K562 (cell line): ENCODE measurements around the gene PDLIM7. TPM values are rescaled to one million over a fixed set of nuclear protein-coding genes. Genes with fewer than 3 reads are reported as not detected.

Experiments used
- ATF3 ChIP-seq, 2 experiments: fragments of 450-650 bp in 1 of 2; sonication (generic) in 1 of 2; formaldehyde crosslinking in 1 of 2; IDR thresholded peaks in 1 of 2; conservative IDR thresholded peaks in 1 of 2; 2 replicates each; pipeline versions ENCODE4 v1.6.1 to v1.8.1; 2016 to 2023; ENCODE audit warnings: mild to moderate bottlenecking in 2 of 2, moderate library complexity in 2 of 2, inconsistent platforms in 1 of 2, missing genetic modification reagents in 1 of 2
- FOSL1 ChIP-seq: fragments of 200-800 bp; sonication (Bioruptor generic); conservative IDR thresholded peaks from 2 replicates; pipeline ENCODE4 v1.6.1; 2016; ENCODE audit warnings: missing genetic modification characterization, missing compliant biosample characterization
- NFRKB ChIP-seq: fragments of 450-650 bp; IDR thresholded peaks from 2 replicates; pipeline ENCODE4 v1.6.1; 2016; ENCODE audit warnings: low read depth
- SIX5 ChIP-seq, 2 experiments: IDR thresholded peaks; 2 replicates each; pipeline ENCODE4 v1.6.1; 2011; ENCODE audit warnings: low read length in 2 of 2, borderline replicate concordance in 1 of 2, low read depth in 1 of 2, mild to moderate bottlenecking in 1 of 2, moderate library complexity in 1 of 2; ENCODE audit not compliant: insufficient read depth in 1 of 2
- SMARCA4 ChIP-seq: fragments of 450-650 bp; IDR thresholded peaks from 2 replicates; pipeline ENCODE4 v1.6.1; 2016
- TEAD4 ChIP-seq, 2 experiments: sonication (generic) in 1 of 2; formaldehyde crosslinking in 1 of 2; IDR thresholded peaks; 2 replicates each; pipeline versions ENCODE4 v1.6.1 to v1.8.0; 2012 to 2022; ENCODE audit warnings: borderline replicate concordance in 1 of 2, inconsistent platforms in 1 of 2, low read length in 1 of 2, mild to moderate bottlenecking in 1 of 2, missing genetic modification reagents in 1 of 2
- ZNF174 ChIP-seq: fragments of 250-450 bp; sonication (Bioruptor Pico); IDR thresholded peaks from 2 replicates; pipeline ENCODE4 v1.4.0; 2020; ENCODE audit warnings: mild to moderate bottlenecking
- polyA plus RNA-seq, 8 experiments: library from polyadenylated mRNA; depleted of rRNA in 4 of 8; stranded (reverse) in 5 of 8; unstranded in 3 of 8; fragments of >200 nt; fragmentation: Nextera tagmentation in 2 of 8; fragmentation: Illumina TruSeq in 1 of 8; extraction: Ambion mirVana in 2 of 8; extraction: Trizol in 1 of 8; gene quantifications; 2 replicates each; pipeline versions ENCODE4 v1.2.1 to v1.2.3, GENCODE V29; 2011 to 2014; ENCODE audit warnings: inconsistent platforms in 1 of 8, missing spikeins in 1 of 8
- total RNA-seq, 7 experiments: library from RNA; depleted of rRNA in 6 of 7; stranded (reverse); fragments of >200 nt in 6 of 7; fragmentation: Illumina TruSeq in 2 of 7; extraction: Trizol in 2 of 7; gene quantifications; 2 replicates each; pipeline versions ENCODE4 v1.2.1 to v1.2.3, GENCODE V29; 2011 to 2021; ENCODE audit warnings: low replicate concordance in 1 of 7
- TF ChIP-seq, protein P1 (sequence below): fragments of 450-650 bp; conservative IDR thresholded peaks from 2 replicates; pipeline ENCODE4 v1.6.1; 2016; ENCODE audit warnings: missing genetic modification characterization, low read depth, mild to moderate bottlenecking, control low read depth, missing compliant biosample characterization

The PDLIM7 gene
- total and polyA plus RNA-seq, 9 of the 15 experiments (the other 6 are each of a cell fraction or from before 2014, with no cell fraction given), result 2.1 to 124 (median 32.6) TPM

DNA sequence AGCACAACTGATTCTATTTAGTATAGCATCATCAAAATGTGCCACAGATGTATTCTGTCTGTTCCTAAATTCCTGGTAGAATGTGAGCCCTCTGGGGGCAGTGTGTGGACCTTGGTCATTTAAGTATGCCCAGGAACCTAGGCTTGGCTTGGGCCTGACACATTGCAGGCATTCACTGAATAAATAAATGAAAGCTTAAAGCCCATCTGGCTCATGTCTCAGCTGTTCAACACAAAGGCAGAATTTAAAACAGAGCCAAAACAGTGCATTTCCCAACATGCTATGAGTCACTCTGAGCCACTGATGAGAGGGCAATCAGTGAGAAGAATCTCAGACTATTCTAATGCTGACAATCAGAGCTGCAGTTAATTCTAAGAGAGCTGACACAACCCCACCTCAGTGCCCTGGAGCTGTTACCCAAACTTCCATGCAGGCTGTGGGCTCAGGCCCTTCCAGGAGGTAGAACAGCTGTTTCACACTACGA is 48.9 kb upstream of the PDLIM7 start (continued):
- TF ChIP-seq FOSL1 (tag) (peak; percentile 93), SIX5 (IDR thresholded peaks at IDR 0.05; ENCODE audit: borderline replicate concordance in 1 of 2, insufficient read depth in 1 of 2, low read depth in 1 of 2, low read length in 2 of 2) (no peak), SMARCA4 (0 out of 2 replicates have a peak, but pooled peaks have one; percentile 39), ATF3 (IDR thresholded peaks at IDR 0.05) (peak; percentile 78), ATF3 (CRISPR knock-in tag; conservative IDR thresholded peaks at IDR 0.05) (no peak), TEAD4 (IDR thresholded peaks at IDR 0.05; ENCODE audit: low read length) (peak; percentile 8; the same call in 1 of the 2 replicates), TEAD4 (CRISPR knock-in tag; IDR thresholded peaks at IDR 0.05; ENCODE audit: borderline replicate concordance) (no peak), ZNF174 (no peak), NFRKB (no peak)
- TF ChIP-seq, protein P1, sequence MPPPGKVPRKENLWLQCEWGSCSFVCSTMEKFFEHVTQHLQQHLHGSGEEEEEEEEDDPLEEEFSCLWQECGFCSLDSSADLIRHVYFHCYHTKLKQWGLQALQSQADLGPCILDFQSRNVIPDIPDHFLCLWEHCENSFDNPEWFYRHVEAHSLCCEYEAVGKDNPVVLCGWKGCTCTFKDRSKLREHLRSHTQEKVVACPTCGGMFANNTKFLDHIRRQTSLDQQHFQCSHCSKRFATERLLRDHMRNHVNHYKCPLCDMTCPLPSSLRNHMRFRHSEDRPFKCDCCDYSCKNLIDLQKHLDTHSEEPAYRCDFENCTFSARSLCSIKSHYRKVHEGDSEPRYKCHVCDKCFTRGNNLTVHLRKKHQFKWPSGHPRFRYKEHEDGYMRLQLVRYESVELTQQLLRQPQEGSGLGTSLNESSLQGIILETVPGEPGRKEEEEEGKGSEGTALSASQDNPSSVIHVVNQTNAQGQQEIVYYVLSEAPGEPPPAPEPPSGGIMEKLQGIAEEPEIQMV, result no peak
- TF ChIP-seq, all 486 proteins: peak for 18
